Activated CD8-positive, alpha-beta T cell treated with anti-CD3 and anti-CD28 coated beads for 36 hours (primary cell): ENCODE data around the gene CHST15. TPM values are rescaled to one million over a fixed set of nuclear protein-coding genes. Genes with fewer than 3 reads are reported as not detected.

ENCODE experiments used
- ATAC-seq: fragments of 200-7000 bp; cut with Tn5 transposase; one replicate; pipeline ENCODE4 v1.10.0; 2021; ENCODE audit warnings: mild to moderate bottlenecking, moderate library complexity
- CTCF ChIA-PET: fragments of 350-600 bp; sonication (Branson Sonifier 250); formaldehyde crosslinking; loops from one replicate; lab custom pipeline; 2021; ENCODE audit warnings: antibody characterized with exemption; lab: Charles Lee
- POLR2A ChIA-PET: fragments of 350-600 bp; sonication (Branson Sonifier 250); formaldehyde crosslinking; loops from one replicate; lab custom pipeline; 2021; ENCODE audit warnings: antibody characterized with exemption; lab: Charles Lee
- DNase-seq: peaks from one replicate; pipeline ENCODE4 v3.0.0-alpha.2; 2020
- H3K27ac Mint-ChIP-seq: one replicate; pipeline ENCODE4 v1.8.0; 2021; ENCODE audit warnings: mild to moderate bottlenecking, mixed read lengths
- H3K27me3 Mint-ChIP-seq: one replicate; pipeline ENCODE4 v1.8.0; 2021; ENCODE audit warnings: mixed read lengths
- H3K36me3 Mint-ChIP-seq: one replicate; pipeline ENCODE4 v1.8.0; 2021; ENCODE audit warnings: low read depth, mixed read lengths
- H3K4me1 Mint-ChIP-seq: one replicate; pipeline ENCODE4 v1.8.0; 2021; ENCODE audit warnings: low read depth, mixed read lengths
- H3K4me3 Mint-ChIP-seq: one replicate; pipeline ENCODE4 v1.8.0; 2021; ENCODE audit warnings: mild to moderate bottlenecking, moderate library complexity, mixed read lengths
- H3K9me3 Mint-ChIP-seq: one replicate; pipeline ENCODE4 v1.8.0; 2021; ENCODE audit warnings: mixed read lengths
- intact Hi-C: fragments of 100-400 bp; cut with micrococcal nuclease; formaldehyde crosslinking; loops from one replicate; pipeline ENCODE4 v1.10.0; 2022
- total RNA-seq, 2 experiments: library from RNA; stranded (reverse); gene quantifications; one replicate each; pipeline ENCODE4 v1.2.3, GENCODE V29; 2021
- TF ChIP-seq, protein P1 (sequence below): fragments of 200-600 bp; IDR thresholded peaks from one replicate; pipeline ENCODE4 v1.8.0; 2022; ENCODE audit warnings: antibody characterized with exemption, mild to moderate bottlenecking

Gene CHST15
- total RNA-seq, 2 experiments from 2014 or later, result 0.36 to 0.81 TPM

DNA sequence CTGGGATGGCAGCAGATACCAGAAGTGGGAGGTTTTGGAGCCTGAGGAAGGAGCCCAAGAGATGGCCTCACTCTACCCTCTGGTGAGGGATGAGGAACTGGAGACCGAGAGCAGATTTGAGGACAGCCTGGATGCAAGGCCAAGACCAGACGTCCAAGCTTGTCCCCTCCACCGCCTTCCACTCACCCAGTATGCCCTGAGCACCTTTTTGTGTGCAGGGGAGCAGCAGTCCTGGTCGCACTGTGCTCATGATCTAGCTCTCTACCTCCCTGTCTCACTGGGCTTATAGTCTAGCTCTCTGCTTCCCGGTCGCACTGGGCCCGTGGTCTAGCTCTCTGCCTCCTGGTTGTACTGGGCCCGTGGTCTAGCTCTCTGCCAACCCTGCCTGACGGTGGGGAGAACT lies 33.6 kb upstream of the CHST15 start:
- no peaks in the 10 kb centered on the region for H3K9me3 Mint-ChIP-seq
- DNase-seq (no peak), ATAC-seq (no peak)
- TF ChIP-seq, protein P1, sequence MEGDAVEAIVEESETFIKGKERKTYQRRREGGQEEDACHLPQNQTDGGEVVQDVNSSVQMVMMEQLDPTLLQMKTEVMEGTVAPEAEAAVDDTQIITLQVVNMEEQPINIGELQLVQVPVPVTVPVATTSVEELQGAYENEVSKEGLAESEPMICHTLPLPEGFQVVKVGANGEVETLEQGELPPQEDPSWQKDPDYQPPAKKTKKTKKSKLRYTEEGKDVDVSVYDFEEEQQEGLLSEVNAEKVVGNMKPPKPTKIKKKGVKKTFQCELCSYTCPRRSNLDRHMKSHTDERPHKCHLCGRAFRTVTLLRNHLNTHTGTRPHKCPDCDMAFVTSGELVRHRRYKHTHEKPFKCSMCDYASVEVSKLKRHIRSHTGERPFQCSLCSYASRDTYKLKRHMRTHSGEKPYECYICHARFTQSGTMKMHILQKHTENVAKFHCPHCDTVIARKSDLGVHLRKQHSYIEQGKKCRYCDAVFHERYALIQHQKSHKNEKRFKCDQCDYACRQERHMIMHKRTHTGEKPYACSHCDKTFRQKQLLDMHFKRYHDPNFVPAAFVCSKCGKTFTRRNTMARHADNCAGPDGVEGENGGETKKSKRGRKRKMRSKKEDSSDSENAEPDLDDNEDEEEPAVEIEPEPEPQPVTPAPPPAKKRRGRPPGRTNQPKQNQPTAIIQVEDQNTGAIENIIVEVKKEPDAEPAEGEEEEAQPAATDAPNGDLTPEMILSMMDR, result no peak
- no peak overlapping the region for H3K4me3 Mint-ChIP-seq
- no peak overlapping the region for H3K27ac Mint-ChIP-seq
- H3K27me3 Mint-ChIP-seq, result no peaks in the 10 kb centered on the region
- intact Hi-C loops, result no loop called here
- CTCF ChIA-PET, result interaction anchor here (0.8 to 1.5 kb wide), 5 partner anchors 25 to 262 kb away, joined by 3 to 7 read pairs (median 4); no protein-coding TSS in a partner anchor
- POLR2A ChIA-PET, result interaction anchor here (1.8 kb wide), 1 partner anchor 12 kb away, joined by 4 read pairs; no protein-coding TSS in a partner anchor
- no peaks in the 10 kb centered on the region for H3K36me3 Mint-ChIP-seq
- no peaks in the 10 kb centered on the region for H3K4me1 Mint-ChIP-seq

DNA sequence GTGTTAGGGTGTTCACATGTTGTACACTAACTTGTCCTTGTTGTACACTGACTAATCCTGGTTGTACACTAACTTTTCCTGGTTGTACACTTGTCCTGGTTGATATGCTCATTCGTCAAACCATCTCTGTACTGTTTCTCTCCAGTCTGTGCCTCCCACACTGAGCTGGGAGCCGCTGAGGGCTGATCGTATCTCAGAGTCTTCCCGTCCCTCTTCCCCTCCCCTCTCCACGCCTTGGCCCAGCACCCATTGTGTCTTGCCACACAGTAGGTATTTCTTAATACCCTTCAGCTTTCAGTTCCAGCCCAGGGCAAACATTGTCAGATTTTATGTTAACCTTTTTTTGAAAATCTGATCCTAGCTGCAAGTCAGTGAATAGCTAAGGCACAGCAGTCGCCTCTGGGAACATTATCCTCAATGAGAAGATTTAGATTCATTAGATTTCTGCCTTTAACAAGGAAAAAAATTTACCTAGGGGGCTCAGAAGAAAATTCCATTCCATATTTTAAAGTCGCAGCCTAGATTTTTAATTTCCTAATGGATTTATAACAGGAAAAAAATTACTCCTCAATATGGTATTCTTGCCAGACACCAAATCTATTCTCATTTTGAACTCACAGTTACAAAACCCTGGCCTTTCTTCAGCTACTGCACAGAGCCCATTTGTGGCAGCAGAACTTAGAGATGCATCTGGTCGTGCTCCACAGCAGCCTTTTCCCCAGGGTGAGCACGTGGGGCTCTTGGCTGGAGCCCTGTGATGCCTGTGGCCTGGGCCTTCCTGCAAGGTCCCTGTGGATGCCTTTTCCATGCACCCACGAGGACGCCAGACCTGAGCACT lies 33.0 kb upstream of the CHST15 start:
- TF ChIP-seq, protein P1, result no peak
- Mint-ChIP-seq H3K9me3 (no peaks in the 10 kb centered on the region), H3K4me3 (no peak overlapping the region), H3K27ac (no peak overlapping the region), H3K36me3 (no peaks in the 10 kb centered on the region), H3K4me1 (no peaks in the 10 kb centered on the region), H3K27me3 (no peaks in the 10 kb centered on the region)
- ATAC-seq (no peak), DNase-seq (no peak)
- POLR2A ChIA-PET, result interaction anchor here (1.8 kb wide), 1 partner anchor 11 kb away, joined by 4 read pairs; no protein-coding TSS in a partner anchor
- CTCF ChIA-PET, result interaction anchor here (0.8 to 1.5 kb wide), 5 partner anchors 25 to 263 kb away, joined by 3 to 7 read pairs (median 4); no protein-coding TSS in a partner anchor
- intact Hi-C loops, result no loop called here

DNA sequence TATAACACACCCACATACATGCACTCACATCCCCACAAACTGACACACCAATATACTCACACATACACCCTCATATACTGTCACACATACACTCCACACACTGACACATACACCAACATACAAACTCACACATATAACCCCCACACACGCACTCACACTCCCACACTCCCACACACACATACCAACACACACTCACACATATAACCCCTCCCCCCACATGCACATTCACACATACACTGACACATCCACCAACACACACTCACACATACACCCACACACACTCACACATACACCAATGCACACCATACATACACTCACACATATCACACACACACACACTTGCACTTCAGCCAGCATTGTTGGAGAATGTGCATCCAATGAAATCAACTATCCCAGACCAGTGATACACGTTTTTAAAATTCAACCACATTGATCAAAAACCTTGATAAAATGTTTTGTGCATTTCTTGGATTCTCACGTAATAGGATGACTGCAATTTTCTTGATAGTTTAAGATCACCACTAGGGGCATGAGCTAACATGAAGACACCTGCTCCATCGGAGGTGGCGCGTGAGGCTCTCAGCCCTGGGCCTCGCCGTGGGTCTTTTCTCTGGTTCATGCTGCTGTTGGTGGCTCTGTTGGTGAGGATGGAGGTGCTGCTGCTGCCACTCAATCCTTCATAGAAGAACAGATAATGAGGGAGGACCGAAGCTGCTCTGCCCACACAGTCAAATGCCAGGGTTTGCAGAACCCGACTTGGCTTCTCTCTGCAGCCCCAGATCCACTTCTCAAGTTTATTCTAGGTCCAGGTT lies 32.1 kb upstream of the CHST15 start:
- Mint-ChIP-seq H3K4me3 (no peak overlapping the region), H3K4me1 (no peaks in the 10 kb centered on the region), H3K9me3 (no peaks in the 10 kb centered on the region), H3K36me3 (no peaks in the 10 kb centered on the region), H3K27me3 (no peaks in the 10 kb centered on the region), H3K27ac (no peak overlapping the region)
- ATAC-seq, result peak; percentile 55
- intact Hi-C loops, result no loop called here
- CTCF ChIA-PET, result interaction anchor here (1.2 to 1.5 kb wide), 4 partner anchors 24 to 263 kb away, joined by 3 to 7 read pairs (median 4); no protein-coding TSS in a partner anchor
- POLR2A ChIA-PET, result interaction anchor here (1.8 kb wide), 1 partner anchor 10 kb away, joined by 4 read pairs; no protein-coding TSS in a partner anchor
- TF ChIP-seq, protein P1, result peak; percentile 61
- peak; percentile 17 for DNase-seq

DNA sequence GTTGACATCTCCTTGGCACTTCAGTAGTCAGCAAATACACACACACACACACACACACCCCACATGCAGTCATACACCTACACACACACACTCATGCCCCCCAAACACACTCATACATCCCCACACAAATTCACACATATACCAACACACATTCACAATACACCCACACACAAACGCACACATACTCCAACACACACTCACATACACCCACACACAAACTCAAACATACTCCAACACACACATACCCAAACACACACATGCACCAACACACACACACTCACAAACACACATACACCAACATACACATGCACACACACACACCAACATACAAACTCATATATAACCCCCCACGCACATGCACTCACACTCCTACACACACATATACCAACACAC lies 31.4 kb upstream of the CHST15 start:
- Mint-ChIP-seq H3K4me3 (no peak overlapping the region), H3K36me3 (no peaks in the 10 kb centered on the region), H3K27me3 (no peaks in the 10 kb centered on the region), H3K9me3 (no peaks in the 10 kb centered on the region), H3K27ac (no peak overlapping the region), H3K4me1 (no peaks in the 10 kb centered on the region)
- POLR2A ChIA-PET, result no interaction called here
- intact Hi-C loops, result no loop called here
- DNase-seq (no peak), ATAC-seq (no peak)
- TF ChIP-seq, protein P1, result no peak
- CTCF ChIA-PET, result no interaction called here
